ENCODE measurements around the gene CDH20. TPM values are rescaled to one million over a fixed set of nuclear protein-coding genes. Genes with fewer than 3 reads are reported as not detected.
"Not testable (repeated sequence)": the region's sequence is repeated elsewhere in the genome, so short reads cannot be mapped to it uniquely, and the experiment has no call there.

CDH20 gene
- total RNA-seq, 2 experiments from 2014 or later, result 0.05 to 0.09 TPM

DNA sequence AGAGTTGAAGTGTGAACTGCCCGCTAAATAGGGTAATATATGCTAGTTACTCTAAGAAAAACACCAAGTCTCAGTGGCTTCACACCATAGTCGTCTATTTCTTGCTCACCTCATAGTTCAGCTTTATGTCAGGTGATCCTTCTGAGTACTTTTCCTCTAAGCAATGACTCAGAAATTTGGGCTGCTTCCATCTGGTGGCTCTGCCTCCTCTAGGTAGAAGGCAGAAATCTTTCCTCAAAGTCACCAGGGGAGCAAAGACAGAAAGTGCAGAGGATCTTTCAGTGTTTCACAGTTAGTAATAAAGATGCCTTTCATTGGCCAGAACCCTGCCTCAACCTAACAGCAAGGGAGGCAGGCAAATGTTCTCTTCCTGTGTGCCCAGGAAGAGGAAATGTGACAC is 17.3 kb downstream of the CDH20 start:
- no peak for ATAC-seq
- no peak for DNase-seq
- CTCF ChIA-PET, result no interaction called here
- Mint-ChIP-seq H3K4me3 (no peak overlapping the region), H3K27me3 (no peaks in the 10 kb centered on the region), H3K36me3 (ENCODE audit: low read depth) (no peaks in the 10 kb centered on the region), H3K27ac (no peak overlapping the region), H3K4me1 (no peaks in the 10 kb centered on the region), H3K9me3 (ENCODE audit: low read depth) (no peaks in the 10 kb centered on the region)
- intact Hi-C loops (cut with DNase I, micrococcal nuclease), result no loop called here
- POLR2A ChIA-PET, result no interaction called here

DNA sequence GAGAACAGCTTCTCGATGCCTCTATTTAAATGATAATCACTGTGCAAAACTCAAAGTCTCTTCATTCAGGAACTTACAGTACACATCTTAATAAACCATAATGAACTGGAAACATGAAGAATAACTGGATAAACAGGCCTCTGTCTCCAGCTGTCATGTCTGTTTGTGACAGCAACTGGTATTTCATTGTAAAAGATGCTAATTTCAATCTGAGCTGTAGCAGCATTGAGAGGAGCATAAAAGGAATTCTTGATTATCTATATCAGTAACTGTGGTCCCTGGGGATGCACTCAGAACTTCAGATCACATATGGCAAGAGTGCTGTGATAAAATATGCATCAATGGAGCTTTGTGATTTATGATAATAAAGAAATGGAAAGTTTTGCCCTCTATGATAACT is 18.8 kb downstream of the CDH20 start:
- no peaks in the 10 kb centered on the region for H3K4me1 Mint-ChIP-seq
- H3K9me3 Mint-ChIP-seq (ENCODE audit: low read depth), result no peaks in the 10 kb centered on the region
- no peak overlapping the region for H3K27ac Mint-ChIP-seq
- no peak for DNase-seq
- ChIA-PET CTCF (no interaction called here), POLR2A (no interaction called here)
- no peaks in the 10 kb centered on the region for H3K27me3 Mint-ChIP-seq
- no peak for ATAC-seq
- H3K4me3 Mint-ChIP-seq, result no peak overlapping the region
- intact Hi-C loops (cut with DNase I, micrococcal nuclease), result no loop called here
- H3K36me3 Mint-ChIP-seq (ENCODE audit: low read depth), result no peaks in the 10 kb centered on the region

DNA sequence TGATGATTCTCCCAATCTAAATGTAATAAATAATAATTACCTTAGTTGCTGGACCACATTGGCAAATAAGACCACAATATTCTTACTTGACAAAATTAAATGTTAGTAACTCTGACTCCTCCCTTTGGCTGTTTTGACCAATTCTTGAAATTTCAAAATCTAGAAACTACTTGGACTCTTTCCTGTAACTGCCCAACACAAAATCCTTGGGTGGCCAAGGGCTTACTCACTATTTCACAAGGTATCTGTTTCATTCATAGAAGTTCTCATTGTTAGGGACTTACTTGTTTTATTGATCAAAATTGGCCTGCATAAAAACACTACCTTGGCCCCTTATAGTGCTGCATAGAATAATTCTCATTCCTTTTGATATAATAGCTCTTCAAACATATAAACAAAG is 19.4 kb downstream of the CDH20 start:
- Mint-ChIP-seq H3K4me1 (no peaks in the 10 kb centered on the region), H3K36me3 (ENCODE audit: low read depth) (no peaks in the 10 kb centered on the region)
- POLR2A ChIA-PET, result no interaction called here

DNA sequence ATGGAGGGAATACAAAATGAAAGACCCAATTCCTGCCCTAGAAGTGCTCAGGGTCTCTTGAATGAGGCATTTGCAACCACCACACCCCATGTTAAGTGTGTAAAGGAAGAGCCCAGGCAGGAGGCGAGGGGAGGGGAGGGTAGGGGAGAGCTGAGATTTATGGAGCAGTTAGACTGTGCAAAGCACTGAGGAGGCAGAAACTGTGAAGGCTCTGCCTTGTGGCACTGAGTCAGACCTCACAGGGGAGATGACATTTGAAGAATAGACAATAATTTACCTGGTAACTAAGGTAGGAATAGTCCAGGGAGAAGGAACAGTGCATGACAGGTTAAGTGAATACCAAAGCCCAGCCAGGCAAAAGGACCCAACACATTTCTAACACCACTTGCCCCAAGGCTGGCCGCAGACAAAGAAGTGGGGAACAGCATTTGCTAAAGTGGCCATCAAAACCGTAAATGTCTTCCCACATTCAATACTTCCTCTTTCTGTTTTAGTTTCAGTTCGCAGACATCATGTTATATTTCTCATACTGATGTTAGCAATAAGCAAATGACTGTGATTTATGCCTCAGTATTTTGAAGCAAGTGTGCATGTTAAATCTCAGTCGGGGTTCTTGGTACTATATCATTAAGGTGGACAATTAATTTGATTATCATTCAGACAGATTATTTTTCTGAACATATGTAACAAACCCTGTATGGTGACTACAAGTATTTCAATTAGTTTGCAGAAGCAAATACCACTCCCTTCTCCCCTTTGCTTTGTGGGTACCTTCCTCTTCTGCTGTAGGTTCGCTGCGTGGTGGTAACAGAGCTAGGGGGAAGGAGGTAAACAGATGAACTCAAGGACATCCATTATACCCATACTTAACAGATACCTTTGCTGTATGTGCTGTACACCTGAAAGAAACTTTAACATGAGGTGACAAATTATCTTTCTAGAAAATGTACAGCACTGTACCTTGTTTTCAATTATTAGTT is 27.5 kb downstream of the CDH20 start:
- H3K4me1 Mint-ChIP-seq, result no peaks in the 10 kb centered on the region
- DNase-seq, result no peak
- ATAC-seq, result no peak
- peaks cover 5% of the 10 kb centered on the region for H3K27me3 Mint-ChIP-seq
- H3K36me3 Mint-ChIP-seq (ENCODE audit: low read depth), result no peaks in the 10 kb centered on the region
- CTCF ChIA-PET, result no interaction called here
- no peaks in the 10 kb centered on the region for H3K9me3 Mint-ChIP-seq (ENCODE audit: low read depth)
- no peak overlapping the region for H3K4me3 Mint-ChIP-seq
- no peak overlapping the region for H3K27ac Mint-ChIP-seq
- intact Hi-C loops (cut with DNase I, micrococcal nuclease), result no loop called here
- POLR2A ChIA-PET, result no interaction called here

More for the DNA sequence above, 19.4 kb downstream of the CDH20 start:
- H3K27me3 Mint-ChIP-seq, result no peaks in the 10 kb centered on the region
- intact Hi-C loops (cut with DNase I, micrococcal nuclease), result no loop called here
- ATAC-seq (no peak), DNase-seq (no peak)
- no peak overlapping the region for H3K27ac Mint-ChIP-seq
- no peak overlapping the region for H3K4me3 Mint-ChIP-seq
- no peaks in the 10 kb centered on the region for H3K9me3 Mint-ChIP-seq (ENCODE audit: low read depth)
- CTCF ChIA-PET, result no interaction called here

DNA sequence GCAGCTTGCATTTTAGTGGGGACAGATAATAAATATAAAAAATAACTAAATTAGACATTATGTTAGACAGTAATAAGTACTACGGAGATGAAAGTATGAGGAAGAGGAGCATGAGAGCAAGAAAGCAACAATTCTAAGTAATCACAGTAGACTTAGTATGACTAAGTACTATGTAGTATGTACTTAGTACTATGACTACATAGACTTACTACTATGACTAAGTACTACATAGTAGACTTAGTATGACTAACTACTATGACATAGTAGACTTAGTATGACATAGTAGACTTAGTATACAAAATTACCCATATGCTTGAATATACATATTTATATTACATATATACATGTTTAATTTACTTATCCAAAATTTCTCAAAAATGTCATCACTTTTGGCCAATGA is 29.3 kb downstream of the CDH20 start:
- ChIA-PET CTCF (no interaction called here), POLR2A (no interaction called here)
- Mint-ChIP-seq H3K27me3 (peaks cover 7% of the 10 kb centered on the region), H3K36me3 (ENCODE audit: low read depth) (no peaks in the 10 kb centered on the region), H3K27ac (no peak overlapping the region), H3K4me3 (no peak overlapping the region), H3K9me3 (ENCODE audit: low read depth) (no peaks in the 10 kb centered on the region), H3K4me1 (no peaks in the 10 kb centered on the region)
- ATAC-seq, result no peak
- DNase-seq, result no peak
- intact Hi-C loops (cut with DNase I, micrococcal nuclease), result no loop called here

DNA sequence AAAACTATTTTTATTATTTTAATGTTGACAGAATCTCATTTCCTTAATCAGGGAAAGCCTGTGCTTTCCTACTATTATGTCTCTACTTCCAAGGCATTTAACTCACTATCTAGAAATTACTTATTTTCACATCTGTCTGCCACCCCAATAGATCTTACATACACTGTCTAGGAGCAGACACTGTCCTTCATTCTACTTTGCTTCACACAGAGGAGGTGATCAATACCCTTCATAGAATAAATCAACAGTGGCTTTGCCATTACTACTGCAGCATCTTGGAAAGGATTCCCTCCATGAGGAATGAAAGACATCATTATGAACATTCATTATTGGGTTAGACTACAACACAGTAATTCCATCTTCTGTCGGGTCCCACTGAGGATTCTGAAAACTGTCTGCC is 31.7 kb downstream of the CDH20 start:
- Mint-ChIP-seq H3K36me3 (ENCODE audit: low read depth) (no peaks in the 10 kb centered on the region), H3K4me1 (no peaks in the 10 kb centered on the region), H3K4me3 (no peak overlapping the region), H3K9me3 (ENCODE audit: low read depth) (no peaks in the 10 kb centered on the region), H3K27me3 (peaks cover 7% of the 10 kb centered on the region), H3K27ac (no peak overlapping the region)
- POLR2A ChIA-PET, result no interaction called here
- ATAC-seq (no peak), DNase-seq (no peak)
- CTCF ChIA-PET, result no interaction called here
- intact Hi-C loops (cut with DNase I, micrococcal nuclease), result no loop called here

DNA sequence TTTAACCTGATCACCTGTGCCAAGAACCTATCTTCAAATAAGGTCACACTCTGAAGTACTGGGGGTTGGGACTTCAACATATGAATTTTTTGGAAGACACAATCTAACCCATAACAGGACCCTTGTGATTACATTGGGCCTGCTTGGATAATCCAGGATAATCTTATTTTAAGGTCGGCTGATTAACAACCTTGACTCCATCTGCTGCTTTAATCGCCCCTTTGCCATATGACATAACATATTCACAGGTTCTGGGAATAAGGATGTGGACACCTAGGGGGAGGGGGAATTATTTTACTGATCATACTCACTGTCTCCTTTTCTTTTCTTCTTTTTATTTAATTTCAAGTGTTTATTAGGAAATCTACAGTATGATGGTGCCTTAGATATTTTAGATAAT is 34.8 kb downstream of the CDH20 start:
- Mint-ChIP-seq H3K27ac (no peak overlapping the region), H3K4me1 (no peaks in the 10 kb centered on the region), H3K9me3 (ENCODE audit: low read depth) (no peaks in the 10 kb centered on the region), H3K4me3 (no peak overlapping the region), H3K27me3 (peaks cover 7% of the 10 kb centered on the region), H3K36me3 (ENCODE audit: low read depth) (no peaks in the 10 kb centered on the region)
- POLR2A ChIA-PET, result no interaction called here
- ATAC-seq (no peak), DNase-seq (no peak)
- CTCF ChIA-PET, result no interaction called here
- intact Hi-C loops (cut with DNase I, micrococcal nuclease), result no loop called here

DNA sequence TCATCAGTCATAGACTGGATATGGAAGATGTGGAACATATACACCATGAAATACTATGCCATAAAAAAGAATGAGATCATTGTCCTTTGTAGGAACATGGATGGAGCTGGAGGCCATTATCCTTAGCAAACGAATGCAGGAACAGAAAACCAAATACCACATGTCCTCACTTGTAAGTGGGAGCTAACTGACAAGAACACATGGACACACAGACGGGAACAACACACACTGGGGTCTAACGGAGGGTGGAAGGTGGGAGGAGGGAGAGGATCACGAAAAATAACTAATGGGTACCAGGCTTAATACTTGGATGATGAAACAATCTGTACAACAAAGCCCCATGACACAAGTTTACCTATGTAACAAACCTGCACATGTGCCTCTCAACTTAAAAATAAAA is 36.4 kb downstream of the CDH20 start:
- H3K4me3 Mint-ChIP-seq; POLR2A ChIA-PET; H3K36me3 Mint-ChIP-seq (ENCODE audit: low read depth); DNase-seq; intact Hi-C loops (cut with DNase I, micrococcal nuclease); H3K27ac Mint-ChIP-seq; CTCF ChIA-PET; H3K4me1 Mint-ChIP-seq; ATAC-seq; H3K27me3 Mint-ChIP-seq; H3K9me3 Mint-ChIP-seq (ENCODE audit: low read depth): not testable (repeated sequence)

DNA sequence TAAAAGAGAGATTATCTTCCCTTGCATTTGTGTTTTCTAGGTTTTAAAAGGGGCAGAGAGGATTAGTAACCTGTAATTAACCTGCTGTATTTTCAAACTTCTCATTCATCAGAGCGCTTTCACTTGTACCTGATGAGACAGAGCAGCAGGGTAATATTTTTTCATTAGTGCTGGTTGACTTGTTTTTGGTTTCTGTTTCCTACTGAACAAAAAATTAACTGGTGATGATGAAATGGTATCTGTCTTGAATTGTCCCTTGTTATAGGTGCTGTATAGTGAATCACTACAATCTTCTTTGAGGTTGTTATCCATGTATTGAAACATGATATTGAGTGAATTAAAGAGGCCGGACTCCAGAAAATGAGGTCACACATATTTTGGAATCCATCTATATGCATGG is 37.9 kb downstream of the CDH20 start:
- no peaks in the 10 kb centered on the region for H3K36me3 Mint-ChIP-seq (ENCODE audit: low read depth)
- intact Hi-C loops (cut with DNase I, micrococcal nuclease), result no loop called here
- ChIA-PET CTCF (no interaction called here), POLR2A (no interaction called here)
- H3K27me3 Mint-ChIP-seq, result peaks cover 5% of the 10 kb centered on the region
- no peaks in the 10 kb centered on the region for H3K4me1 Mint-ChIP-seq
- DNase-seq, result no peak
- no peak overlapping the region for H3K4me3 Mint-ChIP-seq
- no peak overlapping the region for H3K27ac Mint-ChIP-seq
- ATAC-seq, result no peak
- H3K9me3 Mint-ChIP-seq (ENCODE audit: low read depth), result no peaks in the 10 kb centered on the region

DNA sequence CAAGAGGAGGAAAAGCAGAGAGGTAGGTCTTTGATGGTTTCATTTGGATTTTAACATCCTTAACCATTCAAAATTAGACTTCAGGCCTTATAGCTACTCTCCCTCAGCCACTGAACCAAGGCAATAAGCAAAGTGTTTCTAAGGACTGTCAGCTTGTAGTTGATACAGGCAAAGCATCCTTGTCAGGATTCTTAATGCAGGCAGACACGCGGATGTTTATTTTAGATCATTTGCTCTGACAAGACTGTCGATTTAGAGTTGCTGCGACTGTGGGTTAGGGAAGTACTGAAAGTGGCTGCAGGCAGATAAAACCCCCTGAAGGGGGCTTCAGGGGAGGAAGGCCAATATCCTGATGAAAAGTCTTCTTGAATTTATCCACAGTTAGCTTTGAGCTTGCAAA is 46.6 kb downstream of the CDH20 start:
- ATAC-seq (no peak), DNase-seq (no peak)
- H3K27ac Mint-ChIP-seq, result no peak overlapping the region
- H3K9me3 Mint-ChIP-seq (ENCODE audit: low read depth), result no peaks in the 10 kb centered on the region
- CTCF ChIA-PET, result no interaction called here
- intact Hi-C loops (cut with DNase I, micrococcal nuclease), result no loop called here
- no peak overlapping the region for H3K4me3 Mint-ChIP-seq
- no peaks in the 10 kb centered on the region for H3K4me1 Mint-ChIP-seq
- peaks cover 2% of the 10 kb centered on the region for H3K27me3 Mint-ChIP-seq
- POLR2A ChIA-PET, result no interaction called here
- no peaks in the 10 kb centered on the region for H3K36me3 Mint-ChIP-seq (ENCODE audit: low read depth)

DNA sequence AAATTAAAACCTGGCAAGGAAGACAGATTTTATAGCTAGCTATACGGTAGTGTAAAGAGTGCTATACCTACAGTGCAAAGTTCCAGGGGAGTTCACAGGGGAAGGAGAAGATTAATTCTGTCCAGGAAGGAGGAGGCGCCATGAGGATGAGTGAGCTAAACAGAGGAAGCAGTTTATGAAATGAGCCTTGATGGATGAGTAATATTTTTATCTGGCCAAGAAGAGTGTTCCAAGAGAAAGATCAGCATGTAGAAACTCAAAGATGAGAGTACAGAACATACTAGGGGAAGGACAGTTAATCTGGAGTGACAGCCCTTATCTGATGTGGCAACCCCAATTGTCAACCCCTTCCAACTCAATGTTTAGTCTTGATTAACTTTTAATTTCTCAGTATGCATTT is 54.8 kb downstream of the CDH20 start:
- Mint-ChIP-seq H3K4me3 (no peak overlapping the region), H3K36me3 (ENCODE audit: low read depth) (no peaks in the 10 kb centered on the region), H3K9me3 (ENCODE audit: low read depth) (no peaks in the 10 kb centered on the region), H3K4me1 (no peaks in the 10 kb centered on the region), H3K27me3 (no peaks in the 10 kb centered on the region), H3K27ac (no peak overlapping the region)
- DNase-seq (no peak), ATAC-seq (no peak)
- ChIA-PET CTCF (no interaction called here), POLR2A (no interaction called here)
- intact Hi-C loops (cut with DNase I, micrococcal nuclease), result no loop called here

DNA sequence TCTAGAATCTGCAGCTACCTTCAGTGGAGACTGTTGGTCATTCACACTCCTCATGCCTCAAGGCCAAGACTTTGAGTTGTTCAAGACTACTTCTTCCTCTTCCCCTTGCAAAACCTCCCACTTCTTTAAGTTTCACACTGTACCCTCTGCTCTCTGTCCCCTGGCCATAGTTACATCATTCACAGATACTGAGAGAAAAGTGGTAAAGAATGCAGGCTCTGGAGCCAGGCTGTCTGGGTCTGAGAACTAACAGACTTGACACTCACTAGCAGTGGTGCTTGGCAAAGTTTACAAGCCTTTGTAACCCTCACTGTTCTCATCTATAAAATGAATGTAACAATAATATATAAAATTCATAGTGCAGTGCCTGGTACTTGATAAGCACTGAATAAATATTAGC is 61.8 kb downstream of the CDH20 start:
- H3K4me1 Mint-ChIP-seq, result no peaks in the 10 kb centered on the region
- POLR2A ChIA-PET, result no interaction called here
- H3K9me3 Mint-ChIP-seq (ENCODE audit: low read depth), result no peaks in the 10 kb centered on the region
- DNase-seq, result no peak
- no peak overlapping the region for H3K4me3 Mint-ChIP-seq
- no peaks in the 10 kb centered on the region for H3K36me3 Mint-ChIP-seq (ENCODE audit: low read depth)
- peaks cover 2% of the 10 kb centered on the region for H3K27me3 Mint-ChIP-seq
- H3K27ac Mint-ChIP-seq, result no peak overlapping the region
- ATAC-seq, result no peak
- intact Hi-C loops (cut with DNase I, micrococcal nuclease), result no loop called here
- CTCF ChIA-PET, result no interaction called here

DNA sequence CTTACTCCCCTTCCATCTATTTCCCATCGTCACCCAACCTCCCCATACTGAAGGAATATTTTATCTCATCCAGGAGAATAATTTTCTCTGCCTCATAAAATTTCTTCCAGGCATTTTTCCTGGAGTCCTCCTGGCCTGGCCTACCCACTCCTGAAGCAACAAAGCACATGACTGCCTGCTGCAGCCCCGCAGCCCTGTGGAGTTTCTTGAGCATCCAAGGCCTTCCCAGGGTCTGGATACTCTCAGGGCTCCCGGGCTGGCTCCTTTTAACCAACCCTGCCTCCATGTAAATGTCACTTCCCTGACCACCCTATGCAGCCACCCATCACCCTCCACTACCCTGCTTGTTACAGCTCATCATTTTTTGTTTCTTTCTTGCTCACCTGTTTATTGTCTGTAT is 64.0 kb downstream of the CDH20 start:
- H3K27me3 Mint-ChIP-seq, result peaks cover 6% of the 10 kb centered on the region
- no peaks in the 10 kb centered on the region for H3K36me3 Mint-ChIP-seq (ENCODE audit: low read depth)
- no peak overlapping the region for H3K27ac Mint-ChIP-seq
- no peak for ATAC-seq
- DNase-seq, result no peak
- CTCF ChIA-PET, result no interaction called here
- no peak overlapping the region for H3K4me3 Mint-ChIP-seq
- intact Hi-C loops (cut with DNase I, micrococcal nuclease), result no loop called here
- H3K9me3 Mint-ChIP-seq (ENCODE audit: low read depth), result no peaks in the 10 kb centered on the region
- H3K4me1 Mint-ChIP-seq, result no peaks in the 10 kb centered on the region
- POLR2A ChIA-PET, result no interaction called here

All from activated CD4-positive, alpha-beta T cell treated with anti-CD3 and anti-CD28 coated beads for 36 hours (primary cell).